ENCODE results near the gene CCDC47. TPM values are rescaled to one million over a fixed set of nuclear protein-coding genes. Genes with fewer than 3 reads are reported as not detected.

The CCDC47 gene
- total and polyA plus RNA-seq, 2 of the 13 experiments (the other 11 are each of a cell fraction or from before 2014, with no cell fraction given): 59.3 to 99.5 TPM

DNA sequence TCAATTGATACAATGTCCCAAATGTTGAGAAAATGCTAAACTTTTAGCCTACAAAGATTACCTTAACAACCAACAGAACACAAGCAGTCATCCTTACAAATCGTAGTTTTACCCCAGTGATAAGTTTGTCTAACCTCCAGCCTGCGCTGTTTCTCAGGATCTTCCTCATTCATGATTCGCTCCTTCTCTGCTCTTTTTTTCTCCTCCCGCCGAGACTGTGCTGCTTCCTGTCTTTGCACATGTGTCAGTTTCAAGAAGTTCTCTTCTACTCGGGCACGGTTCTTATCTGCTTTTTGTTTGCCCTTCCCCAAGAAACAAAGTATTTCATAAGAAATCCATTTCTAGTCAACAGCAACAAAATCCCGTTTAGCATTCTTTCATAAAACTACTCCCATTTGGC lies 21.6 kb downstream of the CCDC47 start:
- H3K79me2 ChIP-seq (ENCODE audit: insufficient read depth, low read length): no peaks in the 10 kb centered on the region
- H2AFZ ChIP-seq (ENCODE audit: low read length): no peak overlapping the region
- TSS peak; percentile 43 for BruUV-seq (replicated peaks)
- H3K4me1 ChIP-seq (ENCODE audit: insufficient read depth, low read length): no peaks in the 10 kb centered on the region
- DNase-seq (ENCODE audit: low spot score) (no peak), ATAC-seq (no peak), FAIRE-seq (no peak)
- peaks cover 24 to 76% of the 10 kb centered on the region in 2 experiments for H3K36me3 ChIP-seq (replicated peaks in 1 of 2; ENCODE audit: control insufficient read depth in 1 of 2, insufficient read depth in 2 of 2, low read length in 2 of 2)
- WGBS (ENCODE audit: low lambda C conversion rate): 95% methylated on average over 8 of the region's 8 CpGs
- intact Hi-C loops (cut with micrococcal nuclease; ENCODE audit: unreplicated experiment) (no loop called here), in situ Hi-C loops (cut with HindIII; ENCODE audit: extremely low pct_ligation_motif_present, low pct_unique_long_range_greater_than_20kb) (no loop called here)
- no peaks in the 10 kb centered on the region for H4K20me1 ChIP-seq (ENCODE audit: insufficient read depth, low read length)
- no peak overlapping the region for H3K4me2 ChIP-seq (ENCODE audit: low read depth, low read length)
- no peak overlapping the region for H3K27ac ChIP-seq (ENCODE audit: extremely low read length, insufficient read depth, low read length)
- POLR2A ChIA-PET: interaction anchor here (0.5 to 1.7 kb wide), 3 partner anchors 9 to 321 kb away, joined by 4 to 7 read pairs (median 4); partner anchors contain the start of genes CCDC47, DDX42 and STRADA
- CTCF ChIA-PET (ENCODE audit: low intra/inter-chr PET ratio, low total read pairs): no interaction called here
- no peaks in the 10 kb centered on the region for H3K27me3 ChIP-seq (ENCODE audit: control insufficient read depth in 1 of 2, insufficient read depth in 2 of 2, low read length in 2 of 2)
- TF ChIP-seq, protein P1, sequence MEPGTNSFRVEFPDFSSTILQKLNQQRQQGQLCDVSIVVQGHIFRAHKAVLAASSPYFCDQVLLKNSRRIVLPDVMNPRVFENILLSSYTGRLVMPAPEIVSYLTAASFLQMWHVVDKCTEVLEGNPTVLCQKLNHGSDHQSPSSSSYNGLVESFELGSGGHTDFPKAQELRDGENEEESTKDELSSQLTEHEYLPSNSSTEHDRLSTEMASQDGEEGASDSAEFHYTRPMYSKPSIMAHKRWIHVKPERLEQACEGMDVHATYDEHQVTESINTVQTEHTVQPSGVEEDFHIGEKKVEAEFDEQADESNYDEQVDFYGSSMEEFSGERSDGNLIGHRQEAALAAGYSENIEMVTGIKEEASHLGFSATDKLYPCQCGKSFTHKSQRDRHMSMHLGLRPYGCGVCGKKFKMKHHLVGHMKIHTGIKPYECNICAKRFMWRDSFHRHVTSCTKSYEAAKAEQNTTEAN (CRISPR knock-in tag; conservative IDR thresholded peaks at IDR 0.05): no peak
- no peak for TF ChIP-seq PAX8 (CRISPR knock-in tag; IDR thresholded peaks at IDR 0.05; ENCODE audit: borderline replicate concordance)
- TF ChIP-seq ZNF564 (CRISPR knock-in tag; IDR thresholded peaks at IDR 0.05): no peak
- TF ChIP-seq ZBTB7B (CRISPR knock-in tag; IDR thresholded peaks at IDR 0.05): no peak
- no peak for TF ChIP-seq ZNF576 (CRISPR knock-in tag; IDR thresholded peaks at IDR 0.05)
- TF ChIP-seq FOXA3 (CRISPR knock-in tag; IDR thresholded peaks at IDR 0.05): no peak
- TF ChIP-seq PRDM4 (CRISPR knock-in tag; IDR thresholded peaks at IDR 0.05; ENCODE audit: borderline replicate concordance): no peak
- TF ChIP-seq SRSF4 (IDR thresholded peaks at IDR 0.05; ENCODE audit: low read depth, low read length, poor library complexity, severe bottlenecking): no peak
- no peak for TF ChIP-seq ZNF407 (CRISPR knock-in tag; IDR thresholded peaks at IDR 0.05; ENCODE audit: not compliant biosample characterization)
- TF ChIP-seq FOXK1 (CRISPR knock-in tag; IDR thresholded peaks at IDR 0.05; ENCODE audit: borderline replicate concordance, low read depth): no peak
- no peak overlapping the region for H3K9ac ChIP-seq (ENCODE audit: insufficient read depth, low read depth, low read length)
- no peaks in the 10 kb centered on the region for H3K9me3 ChIP-seq (ENCODE audit: low read length)
- no peak overlapping the region for H3K4me3 ChIP-seq (replicated peaks in 1 of 3; ENCODE audit: insufficient read depth in 1 of 3, low read depth in 2 of 3, low read length in 3 of 3)
